Keratinocyte (primary cell): ENCODE results near the gene CCDC82. TPM values are rescaled to one million over a fixed set of nuclear protein-coding genes. Genes with fewer than 3 reads are reported as not detected.

Source experiments
- DNase-seq: peaks from one replicate; pipeline ENCODE4 v3.0.0-alpha.2; 2011; ENCODE audit warnings: low read depth, missing footprints, low spot score
- FAIRE-seq: peaks from 2 replicates; lab custom pipeline; 2011; peaks lifted over from hg19 to GRCh38; lab: Jason Lieb, UNC
- H2AFZ ChIP-seq: 2 replicates; pipeline ENCODE4 v1.6.0; 2012; ENCODE audit warnings: low read length, control low read depth, inconsistent platforms; ENCODE audit not compliant: control insufficient read depth
- H3K27ac ChIP-seq: 2 replicates; pipeline ENCODE4 v1.5.1; 2011; ENCODE audit warnings: low read length; ENCODE audit not compliant: control insufficient read depth, insufficient read depth
- H3K27me3 ChIP-seq: 3 replicates; pipeline ENCODE4 v1.6.0; 2011; ENCODE audit warnings: low read length; ENCODE audit not compliant: control insufficient read depth, insufficient read depth; ENCODE audit errors: extremely low read depth
- H3K36me3 ChIP-seq, 2 experiments: 2 replicates in 1 of 2; 3 replicates in 1 of 2; pipeline ENCODE4 v1.5.1; 2011; ENCODE audit warnings: low read length in 2 of 2, mild to moderate bottlenecking in 1 of 2; ENCODE audit not compliant: control insufficient read depth in 2 of 2, insufficient read depth in 2 of 2; ENCODE audit errors: extremely low read depth in 1 of 2
- H3K4me1 ChIP-seq: 3 replicates; pipeline ENCODE4 v1.5.1; 2011; ENCODE audit warnings: low read length; ENCODE audit not compliant: control insufficient read depth, insufficient read depth; ENCODE audit errors: extremely low read depth
- H3K4me2 ChIP-seq: 3 replicates; pipeline ENCODE4 v1.6.0; 2011; ENCODE audit warnings: low read depth, low read length; ENCODE audit not compliant: control insufficient read depth, insufficient read depth; ENCODE audit errors: extremely low read depth
- H3K4me3 ChIP-seq, 3 experiments: fragments of 200-600 bp in 1 of 3; sonication (generic) in 1 of 3; 2 replicates in 2 of 3; 3 replicates in 1 of 3; pipeline ENCODE4 v1.5.1; 2011 to 2016; ENCODE audit warnings: low read length in 3 of 3, mild to moderate bottlenecking in 3 of 3, control low read depth in 2 of 3, inconsistent platforms in 1 of 3, low read depth in 1 of 3, mixed read lengths in 1 of 3, mixed run types in 1 of 3, moderate library complexity in 1 of 3; ENCODE audit not compliant: control insufficient read depth in 2 of 3, insufficient read depth in 2 of 3; ENCODE audit errors: extremely low read depth in 1 of 3
- H3K79me2 ChIP-seq: 2 replicates; pipeline ENCODE4 v1.6.0; 2012; ENCODE audit warnings: low read length; ENCODE audit not compliant: control insufficient read depth, insufficient read depth
- H3K9ac ChIP-seq: 3 replicates; pipeline ENCODE4 v1.6.0; 2011; ENCODE audit warnings: low read length; ENCODE audit not compliant: control insufficient read depth, insufficient read depth; ENCODE audit errors: extremely low read depth
- H3K9me1 ChIP-seq: 3 replicates; pipeline ENCODE4 v1.6.0; 2011; ENCODE audit warnings: low read length; ENCODE audit not compliant: control insufficient read depth, insufficient read depth; ENCODE audit errors: extremely low read depth
- H3K9me3 ChIP-seq: 2 replicates; pipeline ENCODE4 v1.5.1; 2012; ENCODE audit warnings: low read depth, low read length; ENCODE audit not compliant: control insufficient read depth
- H4K20me1 ChIP-seq: 3 replicates; pipeline ENCODE4 v1.6.0; 2011; ENCODE audit warnings: low read length; ENCODE audit not compliant: control insufficient read depth, insufficient read depth; ENCODE audit errors: extremely low read depth
- CTCF ChIP-seq, 3 experiments: IDR thresholded peaks in 1 of 3; conservative IDR thresholded peaks in 1 of 3; optimal IDR thresholded peaks in 1 of 3; 2 replicates in 2 of 3; 3 replicates in 1 of 3; pipeline versions ENCODE3 to v1.5.1; 2011; ENCODE audit warnings: low read length in 3 of 3, mild to moderate bottlenecking in 3 of 3, moderate library complexity in 2 of 3, control low read depth in 1 of 3, inconsistent platforms in 1 of 3; ENCODE audit not compliant: insufficient read depth in 2 of 3; ENCODE audit errors: extremely low read depth in 1 of 3
- EZH2 ChIP-seq: IDR thresholded peaks from one replicate; pipeline ENCODE4 v1.6.1; 2012; ENCODE audit warnings: inconsistent platforms, mild to moderate bottlenecking, low read length, moderate library complexity
- dilution Hi-C: fragments of 300-500 bp; cut with MboI; formaldehyde crosslinking; loops from one replicate; pipeline ENCODE4 v1.7.0; 2020; ENCODE audit warnings: low sequenced_read_pairs; ENCODE audit not compliant: extremely low pct_ligation_motif_present
- polyA plus RNA-seq, 5 experiments: library from polyadenylated mRNA; depleted of rRNA in 3 of 5; stranded (reverse) in 3 of 5; stranded (forward) in 1 of 5; unstranded in 1 of 5; fragments of >200 nt; gene quantifications; 1 replicate in 1 of 5; 2 replicates in 3 of 5; 3 replicates in 1 of 5; pipeline versions ENCODE4 v1.2.1 to v1.2.3, GENCODE V29; 2011 to 2012; ENCODE audit warnings: missing spikeins in 2 of 5, low read depth in 1 of 5, low replicate concordance in 1 of 5

CCDC82 gene
- polyA plus RNA-seq, 1 donor (not counting 4 experiments of a cell fraction or from before 2014, with no cell fraction given) = 19.3 TPM

GRCh38 chr11:96306071-96306470 is 83.6 kb downstream of the CCDC82 start:
- peaks cover 18% of the 10 kb centered on the region for H3K79me2 ChIP-seq
- H4K20me1 ChIP-seq = no peaks in the 10 kb centered on the region
- DNase-seq (no peak), FAIRE-seq (no peak)
- H2AFZ ChIP-seq = no peak overlapping the region
- peak overlapping the region; percentile 88 for H3K9ac ChIP-seq
- dilution Hi-C loops = no loop called here
- peaks cover 72% of the 10 kb centered on the region for H3K4me1 ChIP-seq
- H3K9me1 ChIP-seq = no peaks in the 10 kb centered on the region
- TF ChIP-seq CTCF (optimal IDR thresholded peaks at IDR 0.05 in 1 of 3, IDR thresholded peaks at IDR 0.05 in 1 of 3, conservative IDR thresholded peaks at IDR 0.05 in 1 of 3; ENCODE audit: extremely low read depth in 1 of 3, insufficient read depth in 2 of 3, low read length in 3 of 3) (no peak), EZH2 (no peak)
- peak overlapping the region; percentile 99 for H3K27ac ChIP-seq
- no peaks in the 10 kb centered on the region for H3K36me3 ChIP-seq
- peak overlapping the region in 2 of 3 experiments; percentile 2 to 36 for H3K4me3 ChIP-seq
- H3K4me2 ChIP-seq = peak overlapping the region; percentile 92
- H3K27me3 ChIP-seq = no peaks in the 10 kb centered on the region
- no peaks in the 10 kb centered on the region for H3K9me3 ChIP-seq

GRCh38 chr11:96303980-96304379 is 85.7 kb downstream of the CCDC82 start:
- H3K36me3 ChIP-seq = no peaks in the 10 kb centered on the region
- peak overlapping the region; percentile 71 for H3K27ac ChIP-seq
- peaks cover 66% of the 10 kb centered on the region for H3K4me1 ChIP-seq
- H3K79me2 ChIP-seq = peaks cover 20% of the 10 kb centered on the region
- no peaks in the 10 kb centered on the region for H4K20me1 ChIP-seq
- FAIRE-seq (peak; percentile 13), DNase-seq (no peak)
- H3K4me2 ChIP-seq = no peak overlapping the region
- no peak overlapping the region for H3K9ac ChIP-seq
- no peak for TF ChIP-seq CTCF (optimal IDR thresholded peaks at IDR 0.05 in 1 of 3, IDR thresholded peaks at IDR 0.05 in 1 of 3, conservative IDR thresholded peaks at IDR 0.05 in 1 of 3; ENCODE audit: extremely low read depth in 1 of 3, insufficient read depth in 2 of 3, low read length in 3 of 3)
- no peak for TF ChIP-seq EZH2
- H3K9me3 ChIP-seq = no peaks in the 10 kb centered on the region
- H3K27me3 ChIP-seq = no peaks in the 10 kb centered on the region
- H3K4me3 ChIP-seq = no peak overlapping the region
- H3K9me1 ChIP-seq = no peaks in the 10 kb centered on the region
- dilution Hi-C loops = no loop called here
- H2AFZ ChIP-seq = no peak overlapping the region
